PC-9 (cell line): ENCODE measurements around the gene RNF152. TPM values are rescaled to one million over a fixed set of nuclear protein-coding genes. Genes with fewer than 3 reads are reported as not detected.

ENCODE experiments used
- BruUV-seq: library from RNA; stranded (reverse); fragments of 400-500 nt; replicated peaks from 2 replicates; lab custom pipeline; 2021; lab: Mats Ljungman, UMichigan
- CTCF ChIA-PET: fragments of 300-600 bp; sonication (Branson Sonifier 250); formaldehyde crosslinking; loops from one replicate; lab custom pipeline; 2022; ENCODE audit warnings: antibody characterized with exemption; lab: Charles Lee
- POLR2A ChIA-PET: fragments of 300-600 bp; sonication (Branson Sonifier 250); formaldehyde crosslinking; loops from one replicate; lab custom pipeline; 2022; ENCODE audit warnings: antibody characterized with exemption; ENCODE audit not compliant: unreplicated experiment; lab: Charles Lee
- DNase-seq, 2 experiments: peaks; one replicate each; pipeline versions ENCODE4 v3.0.0 to v3.0.0-alpha.2; 2015 to 2022; ENCODE audit warnings: mixed read lengths in 1 of 2
- H2AFZ ChIP-seq: fragments of 200-600 bp; sonication (generic); 2 replicates; pipeline ENCODE4 v1.8.1; 2017; ENCODE audit warnings: antibody characterized with exemption
- H3F3A ChIP-seq: fragments of 200-600 bp; sonication (generic); 2 replicates; pipeline ENCODE4 v1.8.1; 2017; ENCODE audit warnings: antibody characterized with exemption, mild to moderate bottlenecking, low read depth; ENCODE audit not compliant: insufficient read depth
- H3K27ac ChIP-seq: fragments of 200-600 bp; sonication (generic); 2 replicates; pipeline ENCODE4 v1.6.1; 2016; ENCODE audit warnings: mixed run types
- H3K27me3 ChIP-seq: fragments of 200-600 bp; sonication (generic); 2 replicates; pipeline ENCODE4 v1.6.1; 2016; ENCODE audit warnings: low read depth, mixed run types; ENCODE audit not compliant: insufficient read depth
- H3K36me3 ChIP-seq: fragments of 200-600 bp; sonication (generic); 2 replicates; pipeline ENCODE4 v1.6.1; 2016; ENCODE audit warnings: low read depth, mixed run types
- H3K4me1 ChIP-seq: fragments of 200-600 bp; sonication (generic); replicated peaks from 2 replicates; pipeline ENCODE4 v1.6.1; 2016; ENCODE audit warnings: mixed run types; ENCODE audit not compliant: insufficient read depth
- H3K4me2 ChIP-seq: fragments of 200-600 bp; sonication (generic); 2 replicates; pipeline ENCODE4 v1.6.1; 2017; ENCODE audit warnings: mixed run types
- H3K4me3 ChIP-seq: fragments of 200-600 bp; sonication (generic); 2 replicates; pipeline ENCODE4 v1.6.1; 2016; ENCODE audit warnings: mixed run types
- H3K79me2 ChIP-seq: fragments of 200-600 bp; sonication (generic); 2 replicates; pipeline ENCODE4 v1.6.1; 2017; ENCODE audit warnings: low read depth, mixed run types
- H3K9me2 ChIP-seq: fragments of 200-600 bp; sonication (generic); 2 replicates; pipeline ENCODE4 v1.8.1; 2017; ENCODE audit warnings: mild to moderate bottlenecking; ENCODE audit not compliant: insufficient read depth
- H3K9me3 ChIP-seq: fragments of 200-600 bp; sonication (generic); 2 replicates; pipeline ENCODE4 v1.8.1; 2016; ENCODE audit warnings: low read depth; ENCODE audit not compliant: insufficient read depth
- H4K20me1 ChIP-seq: fragments of 200-600 bp; sonication (generic); 2 replicates; pipeline ENCODE4 v1.8.1; 2017; ENCODE audit not compliant: insufficient read depth
- CTCF ChIP-seq: fragments of 200-600 bp; sonication (generic); conservative IDR thresholded peaks from 2 replicates; pipeline ENCODE4 v1.6.1; 2017; ENCODE audit warnings: mixed run types, antibody characterized with exemption, mild to moderate bottlenecking, moderate library complexity
- EZH2 ChIP-seq: fragments of 200-600 bp; sonication (generic); IDR thresholded peaks from 2 replicates; pipeline ENCODE4 v1.8.0; 2017; ENCODE audit warnings: antibody characterized with exemption, low read depth
- intact Hi-C: fragments of 100-400 bp; cut with micrococcal nuclease; formaldehyde crosslinking; loops from one replicate; pipeline ENCODE4 v1.10.0; 2022; ENCODE audit not compliant: unreplicated experiment
- total RNA-seq: library from RNA; stranded (reverse); gene quantifications from 2 replicates; pipeline ENCODE4 v1.2.3, GENCODE V29; 2021

RNF152 gene
- total RNA-seq, 1 experiment from 2014 or later, result not detected

GRCh38 chr18:61854578-61855448, 38.0 kb downstream of the RNF152 start:
- intact Hi-C loops, result no loop called here

GRCh38 chr18:61853855-61854254, 39.0 kb downstream of the RNF152 start:
- no peaks in the 10 kb centered on the region for H3F3A ChIP-seq
- no peaks in the 10 kb centered on the region for H3K79me2 ChIP-seq
- H3K9me3 ChIP-seq, result no peaks in the 10 kb centered on the region
- H3K27ac ChIP-seq, result no peak overlapping the region
- H3K4me2 ChIP-seq, result no peak overlapping the region
- TF ChIP-seq EZH2 (no peak), CTCF (no peak)
- intact Hi-C loops, result no loop called here
- no peaks in the 10 kb centered on the region for H3K9me2 ChIP-seq
- CTCF ChIA-PET, result no interaction called here
- no peak for DNase-seq
- no peak overlapping the region for H2AFZ ChIP-seq
- no peaks in the 10 kb centered on the region for H3K4me1 ChIP-seq
- H3K4me3 ChIP-seq, result no peak overlapping the region
- H3K36me3 ChIP-seq, result no peaks in the 10 kb centered on the region
- BruUV-seq, result no TSS peak
- no peaks in the 10 kb centered on the region for H3K27me3 ChIP-seq
- H4K20me1 ChIP-seq, result no peaks in the 10 kb centered on the region
- POLR2A ChIA-PET, result no interaction called here

More at GRCh38 chr18:61854578-61855448, 38.0 kb downstream of the RNF152 start:
- no peaks in the 10 kb centered on the region for H3K9me2 ChIP-seq
- no peak overlapping the region for H3K27ac ChIP-seq
- no peaks in the 10 kb centered on the region for H3K79me2 ChIP-seq
- no TSS peak for BruUV-seq
- TF ChIP-seq EZH2, result no peak
- TF ChIP-seq CTCF, result no peak
- no peaks in the 10 kb centered on the region for H3K4me1 ChIP-seq
- H3K4me3 ChIP-seq, result no peak overlapping the region
- no peak overlapping the region for H3K4me2 ChIP-seq
- no peak for DNase-seq
- no peaks in the 10 kb centered on the region for H3K36me3 ChIP-seq
- no peak overlapping the region for H2AFZ ChIP-seq
- H3K9me3 ChIP-seq, result no peaks in the 10 kb centered on the region
- no peaks in the 10 kb centered on the region for H3F3A ChIP-seq
- ChIA-PET POLR2A (no interaction called here), CTCF (no interaction called here)
- H3K27me3 ChIP-seq, result no peaks in the 10 kb centered on the region
- no peaks in the 10 kb centered on the region for H4K20me1 ChIP-seq

- intact Hi-C loops, result no loop called here
- no peaks in the 10 kb centered on the region for H3K9me3 ChIP-seq
- no peak overlapping the region for H2AFZ ChIP-seq
- H3K27me3 ChIP-seq, result no peaks in the 10 kb centered on the region
- H3K36me3 ChIP-seq, result no peaks in the 10 kb centered on the region
- DNase-seq, result peak in 1 of 2 experiments; percentile 77
- H3F3A ChIP-seq, result no peaks in the 10 kb centered on the region
- no peaks in the 10 kb centered on the region for H3K79me2 ChIP-seq
- H3K4me3 ChIP-seq, result no peak overlapping the region
- no TSS peak for BruUV-seq
- H3K4me1 ChIP-seq, result no peaks in the 10 kb centered on the region
- no peaks in the 10 kb centered on the region for H3K9me2 ChIP-seq
- no peaks in the 10 kb centered on the region for H4K20me1 ChIP-seq
- TF ChIP-seq CTCF (no peak), EZH2 (no peak)
- no peak overlapping the region for H3K27ac ChIP-seq
- ChIA-PET CTCF (no interaction called here), POLR2A (no interaction called here)
- no peak overlapping the region for H3K4me2 ChIP-seq
These were observed 40.3 kb downstream of the RNF152 start for GRCh38 chr18:61852496-61852895.
